HG03460 (cell line): ENCODE data around the gene UHRF1.
"Not testable (repeated sequence)": the region's sequence is repeated elsewhere in the genome, so short reads cannot be mapped to it uniquely, and the experiment has no call there.

Experiments
- ATAC-seq: cut with Tn5 transposase; IDR thresholded peaks from one replicate; pipeline ENCODE4 v1.9.1; 2021; ENCODE audit not compliant: unreplicated experiment

Gene UHRF1

GRCh38 chr19:4933528-4933927 is 24.2 kb downstream of the UHRF1 start:
- no peak for ATAC-seq

GRCh38 chr19:4935444-4935843 is 26.1 kb downstream of the UHRF1 start:
- no peak for ATAC-seq

GRCh38 chr19:4937060-4937459 is 27.8 kb downstream of the UHRF1 start:
- ATAC-seq = no peak

GRCh38 chr19:4938461-4938860 is 29.2 kb downstream of the UHRF1 start:
- ATAC-seq = not testable (repeated sequence)

- no peak for ATAC-seq
Measured at GRCh38 chr19:4939466-4939865, 30.2 kb downstream of the UHRF1 start.

GRCh38 chr19:4941638-4942169 is 32.4 kb downstream of the UHRF1 start:
- ATAC-seq = not testable (repeated sequence)

GRCh38 chr19:4950650-4951049 is 41.3 kb downstream of the UHRF1 start:
- not testable (repeated sequence) for ATAC-seq

- ATAC-seq = no peak
Measured at GRCh38 chr19:4951656-4952055, 42.4 kb downstream of the UHRF1 start.

GRCh38 chr19:4952945-4953344 is 43.6 kb downstream of the UHRF1 start:
- ATAC-seq = no peak

- not testable (repeated sequence) for ATAC-seq
Measured at GRCh38 chr19:4954320-4955149, 45.2 kb downstream of the UHRF1 start.

- ATAC-seq = no peak
Measured at GRCh38 chr19:4955274-4955673, 46.0 kb downstream of the UHRF1 start.

- ATAC-seq = no peak
Measured at GRCh38 chr19:4957981-4958380, 48.7 kb downstream of the UHRF1 start.

- ATAC-seq = no peak
Measured at GRCh38 chr19:4962085-4962619, 52.9 kb downstream of the UHRF1 start.

GRCh38 chr19:4965061-4965460 is 55.8 kb downstream of the UHRF1 start:
- no peak for ATAC-seq

- ATAC-seq = no peak
Measured at GRCh38 chr19:4966591-4966990, 57.3 kb downstream of the UHRF1 start.

- no peak for ATAC-seq
Measured at GRCh38 chr19:4967738-4968461, 58.6 kb downstream of the UHRF1 start.

GRCh38 chr19:4968462-4969291 is 59.4 kb downstream of the UHRF1 start, which contains the start of gene KDM4B:
KDM4B (plus strand) TSS chr19:4969113; CDS start chr19:5032891, 63,778 bp downstream.
- ATAC-seq = peak; percentile 86

GRCh38 chr19:4969292-4969771 is 60.0 kb downstream of the UHRF1 start:
- no peak for ATAC-seq

- ATAC-seq = no peak
Measured at GRCh38 chr19:4969772-4970531, 60.7 kb downstream of the UHRF1 start.
